RWPE2 (cell line): ENCODE results near the gene PTRH1.

Experiments used
- ATAC-seq: fragments of 200-7000 bp; cut with Tn5 transposase; 3 replicates; pipeline ENCODE4 v1.9.1; 2021; ENCODE audit warnings: low read depth
- DNase-seq: peaks from one replicate; pipeline ENCODE4 v3.0.0-alpha.2; 2020; ENCODE audit warnings: low spot score
- H3K27ac ChIP-seq: fragments of 450-650 bp; 2 replicates; pipeline ENCODE4 v1.5.1; 2017; ENCODE audit warnings: mild to moderate bottlenecking; ENCODE audit not compliant: poor library complexity, severe bottlenecking
- H3K27me3 ChIP-seq: fragments of 250-450 bp; sonication (Bioruptor Pico); 2 replicates; pipeline ENCODE4 v1.5.1; 2021; ENCODE audit warnings: mild to moderate bottlenecking, moderate library complexity; ENCODE audit not compliant: insufficient read depth, poor library complexity, severe bottlenecking
- H3K36me3 ChIP-seq: fragments of 250-450 bp; sonication (Bioruptor Pico); 2 replicates; pipeline ENCODE4 v1.5.1; 2020; ENCODE audit warnings: low read depth, mild to moderate bottlenecking, moderate library complexity
- H3K4me1 ChIP-seq: fragments of 250-450 bp; sonication (Bioruptor Pico); 2 replicates; pipeline ENCODE4 v1.5.1; 2021; ENCODE audit warnings: mild to moderate bottlenecking, moderate library complexity; ENCODE audit not compliant: insufficient read depth, poor library complexity, severe bottlenecking
- H3K4me3 ChIP-seq: fragments of 250-450 bp; sonication (Bioruptor Pico); 2 replicates; pipeline ENCODE4 v1.5.1; 2021; ENCODE audit warnings: mild to moderate bottlenecking, moderate library complexity; ENCODE audit not compliant: severe bottlenecking
- H3K9me3 ChIP-seq: fragments of 250-450 bp; sonication (Bioruptor Pico); 2 replicates; pipeline ENCODE4 v1.5.1; 2021; ENCODE audit warnings: mild to moderate bottlenecking, moderate library complexity; ENCODE audit not compliant: severe bottlenecking
- TF ChIP-seq, protein P1 (sequence below): fragments of 450-650 bp; IDR thresholded peaks from one replicate; pipeline ENCODE4 v1.5.1; 2017; ENCODE audit warnings: mild to moderate bottlenecking, moderate library complexity; ENCODE audit not compliant: poor library complexity, severe bottlenecking

PTRH1 gene

GRCh38 chr9:127714020-127714750, 1.3 kb downstream of the PTRH1 start:
- DNase-seq (peak; percentile 46), ATAC-seq (peak; percentile 14; the same call in 1 of the 3 replicates)
- Histone ChIP-seq H3K9me3 (no peaks in the 10 kb centered on the region), H3K27me3 (no peaks in the 10 kb centered on the region), H3K27ac (no peak overlapping the region), H3K36me3 (no peaks in the 10 kb centered on the region), H3K4me1 (no peaks in the 10 kb centered on the region), H3K4me3 (peak overlapping the region; percentile 56)
- TF ChIP-seq, protein P1, sequence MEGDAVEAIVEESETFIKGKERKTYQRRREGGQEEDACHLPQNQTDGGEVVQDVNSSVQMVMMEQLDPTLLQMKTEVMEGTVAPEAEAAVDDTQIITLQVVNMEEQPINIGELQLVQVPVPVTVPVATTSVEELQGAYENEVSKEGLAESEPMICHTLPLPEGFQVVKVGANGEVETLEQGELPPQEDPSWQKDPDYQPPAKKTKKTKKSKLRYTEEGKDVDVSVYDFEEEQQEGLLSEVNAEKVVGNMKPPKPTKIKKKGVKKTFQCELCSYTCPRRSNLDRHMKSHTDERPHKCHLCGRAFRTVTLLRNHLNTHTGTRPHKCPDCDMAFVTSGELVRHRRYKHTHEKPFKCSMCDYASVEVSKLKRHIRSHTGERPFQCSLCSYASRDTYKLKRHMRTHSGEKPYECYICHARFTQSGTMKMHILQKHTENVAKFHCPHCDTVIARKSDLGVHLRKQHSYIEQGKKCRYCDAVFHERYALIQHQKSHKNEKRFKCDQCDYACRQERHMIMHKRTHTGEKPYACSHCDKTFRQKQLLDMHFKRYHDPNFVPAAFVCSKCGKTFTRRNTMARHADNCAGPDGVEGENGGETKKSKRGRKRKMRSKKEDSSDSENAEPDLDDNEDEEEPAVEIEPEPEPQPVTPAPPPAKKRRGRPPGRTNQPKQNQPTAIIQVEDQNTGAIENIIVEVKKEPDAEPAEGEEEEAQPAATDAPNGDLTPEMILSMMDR: no peak

- DNase-seq: peak; percentile 45
- H3K27me3 ChIP-seq: no peaks in the 10 kb centered on the region
- TF ChIP-seq, protein P1: no peak
- H3K36me3 ChIP-seq: no peaks in the 10 kb centered on the region
- no peak for ATAC-seq
- H3K27ac ChIP-seq: no peak overlapping the region
- no peaks in the 10 kb centered on the region for H3K4me1 ChIP-seq
- no peak overlapping the region for H3K4me3 ChIP-seq
- H3K9me3 ChIP-seq: no peaks in the 10 kb centered on the region
These were observed 2.6 kb downstream of the PTRH1 start for GRCh38 chr9:127712867-127713266.

GRCh38 chr9:127712371-127712770, 3.1 kb downstream of the PTRH1 start:
- ATAC-seq (no peak), DNase-seq (peak; percentile 44)
- Histone ChIP-seq H3K36me3 (no peaks in the 10 kb centered on the region), H3K4me1 (no peaks in the 10 kb centered on the region), H3K27me3 (no peaks in the 10 kb centered on the region), H3K27ac (no peak overlapping the region), H3K9me3 (no peaks in the 10 kb centered on the region), H3K4me3 (no peak overlapping the region)
- TF ChIP-seq, protein P1: no peak

GRCh38 chr9:127711831-127712274, 3.6 kb downstream of the PTRH1 start:
- H3K4me3 ChIP-seq: no peak overlapping the region
- no peaks in the 10 kb centered on the region for H3K4me1 ChIP-seq

GRCh38 chr9:127711226-127711701, 4.2 kb downstream of the PTRH1 start:
- Histone ChIP-seq H3K27ac (no peak overlapping the region), H3K36me3 (no peaks in the 10 kb centered on the region), H3K27me3 (no peaks in the 10 kb centered on the region), H3K4me1 (no peaks in the 10 kb centered on the region), H3K4me3 (no peak overlapping the region), H3K9me3 (no peaks in the 10 kb centered on the region)
- DNase-seq: no peak
- no peak for ATAC-seq
- TF ChIP-seq, protein P1: no peak

More at GRCh38 chr9:127711831-127712274, 3.6 kb downstream of the PTRH1 start:
- DNase-seq (no peak), ATAC-seq (no peak)
- TF ChIP-seq, protein P1: no peak
- Histone ChIP-seq H3K27me3 (no peaks in the 10 kb centered on the region), H3K9me3 (no peaks in the 10 kb centered on the region), H3K27ac (no peak overlapping the region), H3K36me3 (no peaks in the 10 kb centered on the region)
